Hepatic stellate cell (primary cell): ENCODE measurements around the gene VWF.

Source experiments
- DNase-seq: peaks from one replicate; pipeline ENCODE4 v3.0.0; 2011; ENCODE audit warnings: low spot score

The VWF gene

GRCh38 chr12:5910790-5911548 lies 213.5 kb downstream of the VWF start:
- DNase-seq = no peak

GRCh38 chr12:5909560-5909959 lies 214.9 kb downstream of the VWF start:
- no peak for DNase-seq

GRCh38 chr12:5908251-5908650 lies 216.2 kb downstream of the VWF start:
- DNase-seq = no peak

- DNase-seq = no peak
These were observed 216.7 kb downstream of the VWF start for GRCh38 chr12:5907807-5908206.

GRCh38 chr12:5905757-5906156 lies 218.7 kb downstream of the VWF start:
- DNase-seq = no peak

GRCh38 chr12:5904969-5905368 lies 219.5 kb downstream of the VWF start:
- DNase-seq = no peak

GRCh38 chr12:5904441-5904840 lies 220.0 kb downstream of the VWF start:
- DNase-seq = no peak

- DNase-seq = no peak
These were observed 221.7 kb downstream of the VWF start for GRCh38 chr12:5902736-5903135.

GRCh38 chr12:5901416-5901815 lies 223.1 kb downstream of the VWF start:
- DNase-seq = no peak

GRCh38 chr12:5900533-5901205 lies 223.8 kb downstream of the VWF start:
- no peak for DNase-seq

- no peak for DNase-seq
These were observed 224.4 kb downstream of the VWF start for GRCh38 chr12:5900076-5900475.

- DNase-seq = no peak
These were observed 224.8 kb downstream of the VWF start for GRCh38 chr12:5899675-5900074.

- no peak for DNase-seq
These were observed 225.6 kb downstream of the VWF start for GRCh38 chr12:5898874-5899273.
